GM12873 (cell line): ENCODE results near the gene ZBTB20.

Experiments
- TF ChIP-seq, protein P1 (sequence below): IDR thresholded peaks from 2 replicates; pipeline ENCODE4 v1.5.1; 2012; ENCODE audit warnings: low read depth, mild to moderate bottlenecking, moderate library complexity, low read length, control low read depth; ENCODE audit not compliant: insufficient read depth; ENCODE audit errors: missing control alignments

Gene ZBTB20

DNA sequence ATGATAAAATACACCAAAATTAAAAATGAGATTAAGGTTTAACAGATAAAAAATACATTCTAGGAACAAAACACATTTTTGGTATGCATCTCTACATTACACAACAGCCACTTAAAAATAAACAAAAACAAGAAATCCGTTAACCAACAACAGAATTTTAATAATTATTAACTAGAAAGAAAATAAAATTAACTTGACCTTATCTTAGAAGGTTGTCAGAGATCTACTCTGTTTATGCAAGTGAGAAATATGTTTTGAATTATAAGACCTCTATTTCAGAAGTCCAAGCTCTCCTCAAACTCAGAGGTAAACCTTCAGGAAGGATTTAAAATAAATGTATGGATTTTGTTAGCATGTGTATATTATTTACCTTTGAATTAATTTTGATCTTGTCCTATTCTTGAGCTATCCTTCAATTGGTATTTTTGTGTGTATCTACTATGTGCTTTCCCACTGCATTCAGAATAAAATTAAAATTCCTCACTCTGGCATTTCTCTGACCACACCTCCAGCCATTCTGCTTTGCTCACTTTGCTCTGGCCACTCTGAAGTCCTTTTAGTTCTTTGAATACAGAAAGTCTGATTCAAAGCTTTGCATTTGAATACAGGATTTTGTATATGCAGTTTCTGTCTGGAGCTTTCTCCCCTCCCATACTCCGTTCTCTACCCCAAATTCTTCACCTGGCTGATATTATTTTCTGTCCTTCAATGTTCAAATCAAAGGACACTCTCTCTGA lies 352.0 kb downstream of the ZBTB20 start:
- TF ChIP-seq, protein P1, sequence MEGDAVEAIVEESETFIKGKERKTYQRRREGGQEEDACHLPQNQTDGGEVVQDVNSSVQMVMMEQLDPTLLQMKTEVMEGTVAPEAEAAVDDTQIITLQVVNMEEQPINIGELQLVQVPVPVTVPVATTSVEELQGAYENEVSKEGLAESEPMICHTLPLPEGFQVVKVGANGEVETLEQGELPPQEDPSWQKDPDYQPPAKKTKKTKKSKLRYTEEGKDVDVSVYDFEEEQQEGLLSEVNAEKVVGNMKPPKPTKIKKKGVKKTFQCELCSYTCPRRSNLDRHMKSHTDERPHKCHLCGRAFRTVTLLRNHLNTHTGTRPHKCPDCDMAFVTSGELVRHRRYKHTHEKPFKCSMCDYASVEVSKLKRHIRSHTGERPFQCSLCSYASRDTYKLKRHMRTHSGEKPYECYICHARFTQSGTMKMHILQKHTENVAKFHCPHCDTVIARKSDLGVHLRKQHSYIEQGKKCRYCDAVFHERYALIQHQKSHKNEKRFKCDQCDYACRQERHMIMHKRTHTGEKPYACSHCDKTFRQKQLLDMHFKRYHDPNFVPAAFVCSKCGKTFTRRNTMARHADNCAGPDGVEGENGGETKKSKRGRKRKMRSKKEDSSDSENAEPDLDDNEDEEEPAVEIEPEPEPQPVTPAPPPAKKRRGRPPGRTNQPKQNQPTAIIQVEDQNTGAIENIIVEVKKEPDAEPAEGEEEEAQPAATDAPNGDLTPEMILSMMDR = no peak

DNA sequence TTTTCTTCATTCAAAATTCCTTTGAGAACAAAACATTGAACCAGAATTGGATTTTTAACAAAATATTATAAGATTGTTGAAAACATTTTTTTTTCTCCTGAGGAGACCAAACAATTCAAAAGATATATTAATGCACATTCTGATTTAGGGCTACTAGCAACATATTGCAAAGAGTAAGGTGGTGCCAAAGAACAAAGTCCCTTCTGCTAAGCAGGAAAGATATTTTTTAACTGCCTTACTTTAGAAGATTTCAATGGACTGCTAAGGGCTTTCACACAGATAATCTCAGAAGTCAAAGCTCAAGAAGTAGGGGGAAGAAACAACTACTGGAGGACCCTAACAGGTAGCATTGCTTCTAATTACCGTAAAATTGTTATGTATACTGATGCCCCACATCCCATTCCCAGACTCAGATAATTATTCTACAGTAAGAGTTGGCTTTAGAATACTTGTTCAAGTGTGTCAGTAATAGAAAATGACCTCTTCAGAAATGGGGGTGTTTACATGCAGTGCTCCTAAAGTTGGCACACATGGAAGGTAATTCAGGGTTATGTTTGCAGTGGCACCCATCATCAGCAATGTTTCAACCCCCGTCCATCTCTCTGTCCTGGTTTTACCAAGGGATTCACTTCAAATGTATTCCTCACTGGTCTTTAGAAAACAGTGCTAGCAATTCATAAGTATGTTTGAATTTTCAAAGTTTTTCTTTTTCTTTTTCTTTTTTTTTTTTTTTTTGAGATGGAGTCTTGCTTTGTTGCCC lies 354.7 kb downstream of the ZBTB20 start:
- TF ChIP-seq, protein P1 = no peak

DNA sequence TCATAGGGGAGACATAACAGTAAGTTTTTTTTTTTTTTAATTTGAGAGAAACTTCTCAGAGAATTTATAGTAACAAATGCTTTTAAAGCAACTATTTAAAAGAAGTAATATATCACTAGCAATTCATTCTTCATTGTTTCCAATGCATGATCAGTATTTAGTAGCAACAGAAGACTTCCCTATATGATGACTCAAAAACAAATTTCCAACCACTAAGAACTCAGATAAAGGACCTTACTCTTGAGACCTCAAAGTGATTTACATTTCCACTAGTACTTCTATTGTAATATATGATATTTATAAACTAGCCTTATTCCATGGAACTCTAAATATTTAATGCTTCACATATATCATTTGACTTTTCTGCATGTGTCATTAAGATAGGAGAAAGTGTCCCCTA lies 356.3 kb downstream of the ZBTB20 start:
- TF ChIP-seq, protein P1 = no peak

DNA sequence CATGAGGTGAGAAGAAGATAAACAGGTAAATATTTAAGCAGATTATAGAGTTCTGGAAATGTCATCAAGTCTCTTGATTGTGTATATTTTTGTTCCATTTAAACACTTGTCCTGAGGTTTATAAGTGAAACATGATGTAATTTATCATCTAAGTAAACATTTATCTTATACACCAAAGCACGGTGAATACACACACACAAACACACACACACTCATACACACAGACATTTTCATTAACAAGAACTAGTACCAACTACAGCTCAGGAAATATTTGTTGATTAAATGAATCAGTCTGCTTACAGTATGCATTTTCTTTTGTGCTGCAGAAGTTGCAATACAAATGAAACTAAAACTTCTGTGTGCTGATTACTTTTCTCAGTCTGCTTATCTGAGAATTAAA lies 357.3 kb downstream of the ZBTB20 start:
- TF ChIP-seq, protein P1 = no peak

DNA sequence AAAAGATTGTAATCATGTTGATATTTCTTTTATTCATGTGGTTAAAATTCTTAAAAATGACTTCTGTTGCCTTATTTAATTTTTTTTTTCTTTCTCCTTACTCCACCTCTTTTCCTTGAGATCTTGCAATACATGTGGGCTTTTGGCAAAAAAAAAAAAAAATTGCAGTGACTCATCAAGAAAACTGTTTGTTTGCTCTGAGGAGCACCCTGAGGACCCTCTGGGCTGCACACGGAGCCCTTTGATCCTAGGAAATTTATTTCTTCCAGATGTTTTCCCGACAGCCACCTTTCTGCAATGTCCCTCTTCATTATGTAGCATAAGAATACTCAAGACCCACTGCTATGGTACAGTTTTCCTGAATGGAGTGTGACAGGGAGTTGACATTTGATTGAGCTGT lies 371.7 kb downstream of the ZBTB20 start:
- TF ChIP-seq, protein P1 = no peak

DNA sequence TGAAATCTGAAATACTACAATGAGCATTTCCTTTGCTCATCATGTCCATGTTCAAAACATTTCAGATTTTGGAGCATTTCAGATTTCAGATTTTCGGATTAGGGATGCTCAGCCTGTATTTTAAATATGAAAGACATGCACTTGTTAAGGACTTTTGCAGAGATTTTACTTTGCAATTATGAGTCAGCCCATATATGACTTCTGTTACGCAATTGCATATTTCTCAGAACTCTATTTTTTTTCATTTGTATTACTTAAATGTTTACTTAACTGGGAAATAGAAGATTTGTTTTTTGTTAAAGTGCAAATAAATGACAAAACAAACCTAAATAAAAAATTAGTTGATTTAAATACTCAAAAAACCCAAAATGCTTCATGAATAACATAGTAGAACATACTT lies 376.2 kb downstream of the ZBTB20 start:
- TF ChIP-seq, protein P1 = no peak

DNA sequence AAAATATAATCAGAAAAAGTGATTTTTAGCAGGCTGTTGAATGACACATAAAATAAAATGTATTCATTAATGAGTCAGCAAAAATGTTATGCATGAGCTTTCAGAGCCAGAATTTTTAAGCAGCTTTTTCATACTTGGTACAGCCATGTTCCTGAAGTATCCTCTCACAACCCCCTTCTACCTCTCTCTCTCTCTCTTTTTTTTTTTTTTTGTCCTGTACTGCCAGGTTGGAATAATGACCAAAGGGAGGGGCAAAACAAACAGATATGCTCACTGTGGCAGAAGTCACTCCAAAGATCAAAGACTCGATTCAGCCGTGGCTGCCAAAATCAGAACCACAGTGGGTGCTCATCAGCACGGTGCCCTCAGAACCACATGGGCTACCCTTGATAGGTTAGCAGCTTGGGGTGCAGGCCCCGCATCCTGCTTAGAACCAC lies 383.0 kb downstream of the ZBTB20 start:
- TF ChIP-seq, protein P1 = no peak
